Activated naive CD4-positive, alpha-beta T cell treated with anti-CD3 and anti-CD28 coated beads for 36 hours (primary cell): ENCODE measurements around the gene CHAMP1. TPM values are rescaled to one million over a fixed set of nuclear protein-coding genes. Genes with fewer than 3 reads are reported as not detected.

Experiments used
- CTCF ChIA-PET: fragments of 350-600 bp; sonication (Branson Sonifier 250); formaldehyde crosslinking; loops from one replicate; lab custom pipeline; 2021; ENCODE audit warnings: antibody characterized with exemption; lab: Charles Lee
- DNase-seq: peaks from one replicate; pipeline ENCODE4 v3.0.0-alpha.2; 2020
- H3K27ac Mint-ChIP-seq: one replicate; pipeline ENCODE4 v1.8.0; 2021; ENCODE audit warnings: mild to moderate bottlenecking, mixed read lengths
- H3K27me3 Mint-ChIP-seq: one replicate; pipeline ENCODE4 v1.8.0; 2021; ENCODE audit warnings: low read depth, mixed read lengths
- H3K36me3 Mint-ChIP-seq: one replicate; pipeline ENCODE4 v1.8.0; 2021; ENCODE audit warnings: low read depth, mixed read lengths
- H3K4me1 Mint-ChIP-seq: one replicate; pipeline ENCODE4 v1.8.0; 2021; ENCODE audit warnings: low read depth, mixed read lengths
- H3K4me3 Mint-ChIP-seq: one replicate; pipeline ENCODE4 v1.8.0; 2021; ENCODE audit warnings: mild to moderate bottlenecking, moderate library complexity, mixed read lengths
- H3K9me3 Mint-ChIP-seq: one replicate; pipeline ENCODE4 v1.8.0; 2021; ENCODE audit warnings: mixed read lengths
- intact Hi-C: fragments of 100-400 bp; cut with micrococcal nuclease; formaldehyde crosslinking; loops from one replicate; pipeline ENCODE4 v1.15.1; 2023
- total RNA-seq, 2 experiments: library from RNA; stranded (reverse); gene quantifications; one replicate each; pipeline ENCODE4 v1.2.3, GENCODE V29; 2021

Gene CHAMP1
- total RNA-seq, 2 experiments from 2014 or later = 50.6 to 52.6 TPM

GRCh38 chr13:114303700-114304327 lies 10.5 kb upstream of the CHAMP1 start:
- intact Hi-C loops = no loop called here
- no peaks in the 10 kb centered on the region for H3K27me3 Mint-ChIP-seq
- DNase-seq = no peak
- H3K4me1 Mint-ChIP-seq = no peaks in the 10 kb centered on the region
- no peaks in the 10 kb centered on the region for H3K9me3 Mint-ChIP-seq
- CTCF ChIA-PET = interaction anchor here (1.0 kb wide), 1 partner anchor 10 kb away, joined by 3 read pairs; no protein-coding TSS in a partner anchor
- peaks cover 30% of the 10 kb centered on the region for H3K36me3 Mint-ChIP-seq
- no peak overlapping the region for H3K27ac Mint-ChIP-seq
- no peak overlapping the region for H3K4me3 Mint-ChIP-seq

- DNase-seq = no peak
- no peaks in the 10 kb centered on the region for H3K27me3 Mint-ChIP-seq
- no peaks in the 10 kb centered on the region for H3K4me1 Mint-ChIP-seq
- H3K9me3 Mint-ChIP-seq = no peaks in the 10 kb centered on the region
- no peak overlapping the region for H3K4me3 Mint-ChIP-seq
- intact Hi-C loops = no loop called here
- peaks cover 30% of the 10 kb centered on the region for H3K36me3 Mint-ChIP-seq
- CTCF ChIA-PET = no interaction called here
- no peak overlapping the region for H3K27ac Mint-ChIP-seq
Observed at GRCh38 chr13:114304346-114305034, 9.8 kb upstream of the CHAMP1 start.

GRCh38 chr13:114309086-114309485 lies 5.2 kb upstream of the CHAMP1 start:
- CTCF ChIA-PET = no interaction called here
- Mint-ChIP-seq H3K27ac (no peak overlapping the region), H3K9me3 (no peaks in the 10 kb centered on the region), H3K4me1 (peaks cover 14% of the 10 kb centered on the region), H3K4me3 (no peak overlapping the region), H3K36me3 (peaks cover 18% of the 10 kb centered on the region), H3K27me3 (no peaks in the 10 kb centered on the region)
- intact Hi-C loops = no loop called here
- no peak for DNase-seq

GRCh38 chr13:114309806-114310410 lies 4.4 kb upstream of the CHAMP1 start:
- CTCF ChIA-PET = interaction anchor here (0.7 kb wide), 1 partner anchor 83 kb away, joined by 6 read pairs; no protein-coding TSS in a partner anchor
- no peak for DNase-seq
- Mint-ChIP-seq H3K4me3 (no peak overlapping the region), H3K4me1 (peaks cover 14% of the 10 kb centered on the region), H3K27me3 (no peaks in the 10 kb centered on the region), H3K27ac (no peak overlapping the region), H3K9me3 (no peaks in the 10 kb centered on the region), H3K36me3 (peaks cover 16% of the 10 kb centered on the region)
- intact Hi-C loops = no loop called here

GRCh38 chr13:114310956-114311355 lies 3.3 kb upstream of the CHAMP1 start:
- Mint-ChIP-seq H3K4me3 (no peak overlapping the region), H3K9me3 (no peaks in the 10 kb centered on the region), H3K27me3 (no peaks in the 10 kb centered on the region), H3K36me3 (peaks cover 22% of the 10 kb centered on the region), H3K4me1 (peaks cover 22% of the 10 kb centered on the region), H3K27ac (no peak overlapping the region)
- intact Hi-C loops = no loop called here
- no peak for DNase-seq
- CTCF ChIA-PET = interaction anchor here (0.7 kb wide), 1 partner anchor 84 kb away, joined by 6 read pairs; no protein-coding TSS in a partner anchor

- CTCF ChIA-PET = no interaction called here
- intact Hi-C loops = no loop called here
Observed at GRCh38 chr13:114311387-114311786, 2.9 kb upstream of the CHAMP1 start.

GRCh38 chr13:114311908-114312307 lies 2.4 kb upstream of the CHAMP1 start:
- intact Hi-C loops = no loop called here
- Mint-ChIP-seq H3K4me1 (peaks cover 29% of the 10 kb centered on the region), H3K9me3 (no peaks in the 10 kb centered on the region), H3K27ac (no peak overlapping the region), H3K4me3 (no peak overlapping the region), H3K27me3 (no peaks in the 10 kb centered on the region), H3K36me3 (peaks cover 18% of the 10 kb centered on the region)
- DNase-seq = no peak
- CTCF ChIA-PET = no interaction called here

More at GRCh38 chr13:114311387-114311786, 2.9 kb upstream of the CHAMP1 start:
- Mint-ChIP-seq H3K36me3 (peaks cover 19% of the 10 kb centered on the region), H3K27ac (no peak overlapping the region), H3K9me3 (no peaks in the 10 kb centered on the region), H3K4me3 (no peak overlapping the region), H3K27me3 (no peaks in the 10 kb centered on the region), H3K4me1 (peaks cover 25% of the 10 kb centered on the region)
- no peak for DNase-seq

- intact Hi-C loops = loop anchor here (1.0 kb wide), 3 partner anchors 32 to 248 kb away; partner anchors contain the start of gene UPF3A
- peak; percentile 72 for DNase-seq
- peaks cover 39% of the 10 kb centered on the region for H3K4me1 Mint-ChIP-seq
- CTCF ChIA-PET = interaction anchor here (0.8 to 1.0 kb wide), 2 partner anchors 10 to 27 kb away, joined by 3 read pairs; no protein-coding TSS in a partner anchor
- peak overlapping the region; percentile 75 for H3K4me3 Mint-ChIP-seq
- peaks cover 16% of the 10 kb centered on the region for H3K36me3 Mint-ChIP-seq
- H3K9me3 Mint-ChIP-seq = no peaks in the 10 kb centered on the region
- no peaks in the 10 kb centered on the region for H3K27me3 Mint-ChIP-seq
- peak overlapping the region; percentile 100 for H3K27ac Mint-ChIP-seq
Observed at GRCh38 chr13:114313061-114313860, 1.0 kb upstream of the CHAMP1 start.

- intact Hi-C loops = no loop called here
Observed at GRCh38 chr13:114315074-114315785, 927 bp downstream of the CHAMP1 start.

GRCh38 chr13:114318624-114319023 lies 4.3 kb downstream of the CHAMP1 start:
- Mint-ChIP-seq H3K9me3 (no peaks in the 10 kb centered on the region), H3K27ac (no peak overlapping the region), H3K4me3 (peak overlapping the region; percentile 11), H3K27me3 (no peaks in the 10 kb centered on the region), H3K4me1 (peaks cover 67% of the 10 kb centered on the region), H3K36me3 (peaks cover 56% of the 10 kb centered on the region)
- DNase-seq = no peak
- CTCF ChIA-PET = interaction anchor here (0.6 to 1.4 kb wide), 2 partner anchors 14 to 21 kb away, joined by 3 read pairs; no protein-coding TSS in a partner anchor
- intact Hi-C loops = no loop called here

More at GRCh38 chr13:114315074-114315785, 927 bp downstream of the CHAMP1 start:
- H3K36me3 Mint-ChIP-seq = peaks cover 32% of the 10 kb centered on the region
- no peaks in the 10 kb centered on the region for H3K9me3 Mint-ChIP-seq
- H3K4me1 Mint-ChIP-seq = peaks cover 58% of the 10 kb centered on the region
- no peaks in the 10 kb centered on the region for H3K27me3 Mint-ChIP-seq
- CTCF ChIA-PET = no interaction called here
- peak overlapping the region; percentile 84 for H3K4me3 Mint-ChIP-seq
- peak overlapping the region; percentile 87 for H3K27ac Mint-ChIP-seq
- peak; percentile 24 for DNase-seq

- Mint-ChIP-seq H3K9me3 (no peaks in the 10 kb centered on the region), H3K27me3 (no peaks in the 10 kb centered on the region), H3K4me1 (peaks cover 73% of the 10 kb centered on the region), H3K27ac (peak overlapping the region; percentile 7), H3K36me3 (peaks cover 63% of the 10 kb centered on the region), H3K4me3 (no peak overlapping the region)
- CTCF ChIA-PET = interaction anchor here (1.0 kb wide), 1 partner anchor 22 kb away, joined by 3 read pairs; no protein-coding TSS in a partner anchor
- intact Hi-C loops = no loop called here
- DNase-seq = no peak
Observed at GRCh38 chr13:114319441-114319913, 5.2 kb downstream of the CHAMP1 start.
